SH-SY5Y (cell line): ENCODE results near the gene KDM4B.

Source experiments
- GATA2 ChIP-seq: IDR thresholded peaks from 2 replicates; pipeline ENCODE4 v1.6.1; 2011; ENCODE audit warnings: mild to moderate bottlenecking, low read depth, low read length
- GATA3 ChIP-seq: IDR thresholded peaks from 2 replicates; pipeline ENCODE4 v1.6.1; 2011; ENCODE audit warnings: low read depth, mild to moderate bottlenecking, low read length, moderate library complexity

KDM4B gene

GRCh38 chr19:5132698-5133651, 164.1 kb downstream of the KDM4B start:
- TF ChIP-seq GATA2 (no peak), GATA3 (no peak)

- no peak for TF ChIP-seq GATA3
- TF ChIP-seq GATA2, result no peak
Observed at GRCh38 chr19:5133986-5134595, 165.2 kb downstream of the KDM4B start.

GRCh38 chr19:5134691-5135090, 165.8 kb downstream of the KDM4B start:
- TF ChIP-seq GATA3 (no peak), GATA2 (no peak)

- no peak for TF ChIP-seq GATA2
Observed at GRCh38 chr19:5136073-5136855, 167.4 kb downstream of the KDM4B start.

GRCh38 chr19:5137114-5137513, 168.2 kb downstream of the KDM4B start:
- TF ChIP-seq GATA2, result no peak
- TF ChIP-seq GATA3, result no peak

- TF ChIP-seq GATA2 (no peak), GATA3 (no peak)
Observed at GRCh38 chr19:5137571-5138124, 168.7 kb downstream of the KDM4B start.

GRCh38 chr19:5138606-5139582, 170.0 kb downstream of the KDM4B start:
- TF ChIP-seq GATA3 (no peak), GATA2 (no peak)

- no peak for TF ChIP-seq GATA3
- no peak for TF ChIP-seq GATA2
Observed at GRCh38 chr19:5139583-5140325, 170.8 kb downstream of the KDM4B start.

- TF ChIP-seq GATA3, result no peak
- no peak for TF ChIP-seq GATA2
Observed at GRCh38 chr19:5141129-5141849, 172.4 kb downstream of the KDM4B start.

- TF ChIP-seq GATA2 (no peak), GATA3 (no peak)
Observed at GRCh38 chr19:5141850-5142724, 173.2 kb downstream of the KDM4B start.

GRCh38 chr19:5142725-5143097, 173.8 kb downstream of the KDM4B start:
- no peak for TF ChIP-seq GATA2
- no peak for TF ChIP-seq GATA3
